ENCODE results near the gene CAPN15. TPM values are rescaled to one million over a fixed set of nuclear protein-coding genes. Genes with fewer than 3 reads are reported as not detected.

CAPN15 gene
- total RNA-seq, 1 donor from 2014 or later: 38.7 TPM

GRCh38 chr16:588889-589657, 61.6 kb downstream of the CAPN15 start:
- Histone ChIP-seq H2AFZ (ENCODE audit: low read depth, low read length) (peak overlapping the region; percentile 98), H3K36me3 (ENCODE audit: insufficient read depth, low read length) (no peaks in the 10 kb centered on the region), H3K4me3 (ENCODE audit: insufficient read depth, low read depth, low read length) (peak overlapping the region; percentile 73), H4K20me1 (ENCODE audit: insufficient read depth, low read length) (peaks cover 55% of the 10 kb centered on the region), H3K79me2 (ENCODE audit: insufficient read depth, low read length) (peaks cover 53% of the 10 kb centered on the region), H3K27ac (ENCODE audit: low read depth, low read length) (peak overlapping the region; percentile 98), H3K27me3 (ENCODE audit: insufficient read depth, low read length) (no peaks in the 10 kb centered on the region), H3K9ac (ENCODE audit: low read length) (peak overlapping the region; percentile 87), H3K4me1 (ENCODE audit: insufficient read depth, low read length) (peaks cover 15% of the 10 kb centered on the region), H3K4me2 (ENCODE audit: low read length) (peak overlapping the region; percentile 87), H3K9me3 (ENCODE audit: insufficient read depth, low read depth, low read length) (no peaks in the 10 kb centered on the region)
- Mint-ChIP-seq H3K4me3 (ENCODE audit: unreplicated experiment) (peak overlapping the region; percentile 96), H3K27me3 (ENCODE audit: low read depth, unreplicated experiment) (no peaks in the 10 kb centered on the region), H3K27ac (ENCODE audit: unreplicated experiment) (peak overlapping the region; percentile 100), H3K4me1 (ENCODE audit: low read depth, unreplicated experiment) (peaks cover 11% of the 10 kb centered on the region), H3K36me3 (ENCODE audit: low read depth, unreplicated experiment) (peaks cover 2% of the 10 kb centered on the region), H3K9me3 (ENCODE audit: unreplicated experiment) (no peaks in the 10 kb centered on the region)
- peak; percentile 86 for DNase-seq (ENCODE audit: low read depth)
- FAIRE-seq: no peak
- TF ChIP-seq, protein P1, sequence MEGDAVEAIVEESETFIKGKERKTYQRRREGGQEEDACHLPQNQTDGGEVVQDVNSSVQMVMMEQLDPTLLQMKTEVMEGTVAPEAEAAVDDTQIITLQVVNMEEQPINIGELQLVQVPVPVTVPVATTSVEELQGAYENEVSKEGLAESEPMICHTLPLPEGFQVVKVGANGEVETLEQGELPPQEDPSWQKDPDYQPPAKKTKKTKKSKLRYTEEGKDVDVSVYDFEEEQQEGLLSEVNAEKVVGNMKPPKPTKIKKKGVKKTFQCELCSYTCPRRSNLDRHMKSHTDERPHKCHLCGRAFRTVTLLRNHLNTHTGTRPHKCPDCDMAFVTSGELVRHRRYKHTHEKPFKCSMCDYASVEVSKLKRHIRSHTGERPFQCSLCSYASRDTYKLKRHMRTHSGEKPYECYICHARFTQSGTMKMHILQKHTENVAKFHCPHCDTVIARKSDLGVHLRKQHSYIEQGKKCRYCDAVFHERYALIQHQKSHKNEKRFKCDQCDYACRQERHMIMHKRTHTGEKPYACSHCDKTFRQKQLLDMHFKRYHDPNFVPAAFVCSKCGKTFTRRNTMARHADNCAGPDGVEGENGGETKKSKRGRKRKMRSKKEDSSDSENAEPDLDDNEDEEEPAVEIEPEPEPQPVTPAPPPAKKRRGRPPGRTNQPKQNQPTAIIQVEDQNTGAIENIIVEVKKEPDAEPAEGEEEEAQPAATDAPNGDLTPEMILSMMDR (IDR thresholded peaks at IDR 0.05; ENCODE audit: insufficient read depth, low read depth, low read length): no peak
- TF ChIP-seq EZH2 (IDR thresholded peaks at IDR 0.05; ENCODE audit: insufficient read depth, low read length): no peak

DNA sequence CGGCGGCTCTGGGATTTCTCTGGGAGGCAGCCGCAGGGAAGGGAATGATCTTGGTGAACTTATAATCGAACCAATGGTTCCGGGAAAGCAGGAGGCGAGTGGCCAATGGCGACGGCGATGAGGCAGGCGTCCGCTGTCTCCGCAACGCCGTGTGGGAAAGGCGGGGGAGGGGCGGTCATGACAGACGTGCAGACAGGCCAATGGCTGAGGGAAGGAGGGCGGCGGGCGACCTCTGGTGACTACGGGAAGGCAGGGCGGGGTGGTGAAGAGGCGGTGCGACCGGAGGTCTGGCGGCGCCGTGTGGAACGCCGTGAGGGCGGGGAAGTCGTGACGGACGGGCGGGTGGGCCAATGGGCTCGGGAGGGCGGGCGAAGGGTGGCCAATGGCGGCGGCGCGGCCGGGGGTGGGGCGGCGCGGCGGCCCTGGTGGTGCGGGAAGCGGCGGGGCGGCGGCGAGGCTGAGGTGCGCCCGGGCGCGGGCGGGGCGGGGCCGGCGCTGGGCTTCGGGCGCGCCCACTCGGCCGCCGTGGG, 62.2 kb downstream of the CAPN15 start, which contains the start of gene RAB40C:
Gene RAB40C (plus strand): TSS at position 409 of the 530 bp plus-strand sequence. CDS start 226 bp downstream, outside the sequence.
- Histone ChIP-seq H3K4me1 (ENCODE audit: insufficient read depth, low read length) (peaks cover 15% of the 10 kb centered on the region), H3K79me2 (ENCODE audit: insufficient read depth, low read length) (peaks cover 60% of the 10 kb centered on the region), H4K20me1 (ENCODE audit: insufficient read depth, low read length) (peaks cover 61% of the 10 kb centered on the region), H3K4me3 (ENCODE audit: insufficient read depth, low read depth, low read length) (peak within 1 kb of the TSS; percentile 78), H3K4me2 (ENCODE audit: low read length) (peak within 1 kb of the TSS; percentile 100), H3K27ac (ENCODE audit: low read depth, low read length) (peak within 1 kb of the TSS; percentile 98), H3K9ac (ENCODE audit: low read length) (peak within 1 kb of the TSS; percentile 87), H2AFZ (ENCODE audit: low read depth, low read length) (peak within 1 kb of the TSS; percentile 98), H3K36me3 (ENCODE audit: insufficient read depth, low read length) (no peaks in the 10 kb centered on the region), H3K27me3 (ENCODE audit: insufficient read depth, low read length) (no peaks in the 10 kb centered on the region), H3K9me3 (ENCODE audit: insufficient read depth, low read depth, low read length) (no peaks in the 10 kb centered on the region)
- H3K9me3 Mint-ChIP-seq (ENCODE audit: unreplicated experiment): no peaks in the 10 kb centered on the region
- peak within 1 kb of the TSS; percentile 100 for H3K27ac Mint-ChIP-seq (ENCODE audit: unreplicated experiment)
- peak; percentile 92 for DNase-seq (ENCODE audit: low read depth)
- TF ChIP-seq EZH2 (IDR thresholded peaks at IDR 0.05; ENCODE audit: insufficient read depth, low read length): no peak
- TF ChIP-seq, protein P1 (IDR thresholded peaks at IDR 0.05; ENCODE audit: insufficient read depth, low read depth, low read length): no peak
- H3K27me3 Mint-ChIP-seq (ENCODE audit: low read depth, unreplicated experiment): no peaks in the 10 kb centered on the region
- H3K4me3 Mint-ChIP-seq (ENCODE audit: unreplicated experiment): peak within 1 kb of the TSS; percentile 96
- no peak for FAIRE-seq
- peaks cover 2% of the 10 kb centered on the region for H3K36me3 Mint-ChIP-seq (ENCODE audit: low read depth, unreplicated experiment)
- H3K4me1 Mint-ChIP-seq (ENCODE audit: low read depth, unreplicated experiment): peaks cover 11% of the 10 kb centered on the region
